NCI-H146 treated with DMSO at 0.1 percent for 48 hours (cell line): ENCODE data around the gene CDHR1.

Experiments
- DNase-seq: peaks from one replicate; lab custom pipeline; 2025; ENCODE audit not compliant: unreplicated experiment; lab: John Stamatoyannopoulos, UW

Gene CDHR1

DNA sequence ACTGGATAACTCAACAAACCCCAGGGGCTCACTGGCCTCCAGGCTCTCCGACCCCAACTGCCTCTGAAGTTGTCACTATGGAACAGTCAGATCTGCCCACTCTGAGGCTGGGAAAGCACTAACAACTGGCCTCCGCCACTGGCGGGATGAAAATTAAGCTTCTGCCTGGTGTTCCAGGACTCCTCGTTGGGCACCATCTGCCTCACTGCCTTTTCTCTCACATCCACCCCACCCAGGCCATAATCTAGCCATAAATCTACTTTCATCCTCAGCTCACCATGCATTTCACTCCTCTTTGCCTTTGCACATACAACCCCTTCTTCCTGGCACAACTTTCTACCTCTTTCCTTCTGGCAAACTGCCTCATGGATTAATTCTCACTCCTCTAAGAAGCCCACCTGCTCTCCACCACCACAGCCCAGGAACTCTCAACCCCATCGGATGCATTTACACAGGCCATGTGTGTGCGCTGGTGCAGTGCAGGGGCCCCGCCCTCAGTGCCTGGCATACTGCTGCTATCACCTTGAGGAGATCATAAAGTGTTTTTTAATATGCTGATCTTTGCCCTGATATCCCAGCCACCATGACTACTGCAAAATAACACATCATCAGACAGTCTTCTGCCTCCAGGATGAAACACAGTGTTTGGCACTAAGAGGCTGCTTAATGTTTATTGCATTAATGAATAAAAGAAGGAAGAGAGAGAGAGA is 4.0 kb downstream of the CDHR1 start:
- DNase-seq, result no peak

DNA sequence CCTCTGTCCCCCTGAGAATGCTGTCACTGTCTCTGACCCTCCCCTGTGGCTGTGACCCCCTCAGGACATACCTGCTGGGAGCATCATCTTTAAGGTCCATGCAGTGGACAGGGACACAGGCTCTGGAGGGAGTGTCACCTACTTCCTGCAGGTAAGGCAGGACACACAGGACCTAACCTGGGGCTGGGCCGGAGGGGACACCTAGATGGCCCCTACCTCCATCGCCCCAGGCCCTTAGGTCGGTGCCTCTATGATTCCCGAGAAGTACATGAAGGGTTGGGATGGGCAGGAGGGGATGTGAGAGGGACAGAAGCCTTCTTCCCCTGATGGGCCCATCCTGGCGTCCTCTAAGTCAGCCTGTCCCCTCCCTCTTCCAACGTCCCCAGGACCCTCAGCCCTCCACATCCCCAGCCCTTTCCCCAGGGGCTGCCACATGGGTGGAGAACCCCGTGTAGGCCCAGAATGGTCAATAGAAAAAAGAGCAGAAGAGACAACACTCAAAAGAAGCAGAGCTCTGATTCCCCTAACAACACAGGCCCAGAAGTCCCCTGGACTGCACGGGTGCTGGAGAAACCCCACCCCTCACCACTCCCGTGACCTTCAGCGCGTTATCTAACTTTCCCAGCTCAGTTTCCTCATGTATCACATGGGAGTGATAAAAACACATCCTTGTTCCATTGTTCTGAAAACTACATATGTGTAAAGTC is 6.4 kb downstream of the CDHR1 start:
- DNase-seq, result no peak

DNA sequence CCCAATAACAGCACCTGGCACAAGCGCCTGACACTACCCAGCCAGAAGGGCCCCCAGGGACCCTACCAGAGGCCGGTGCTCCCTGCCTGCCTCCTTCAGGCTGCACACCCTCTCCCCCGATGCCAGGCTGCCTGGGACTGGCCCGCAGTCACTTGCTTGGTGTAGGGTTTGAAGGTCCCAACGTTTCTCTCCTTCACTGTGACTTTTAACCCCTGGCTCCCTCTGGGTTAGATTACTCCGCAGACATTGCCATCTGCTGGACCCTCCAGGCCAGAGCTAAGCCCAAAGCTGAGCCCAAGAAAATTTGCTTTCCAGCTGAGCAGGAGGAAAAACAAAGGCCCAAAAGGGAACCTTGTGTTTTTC is 6.9 kb downstream of the CDHR1 start:
- no peak for DNase-seq

DNA sequence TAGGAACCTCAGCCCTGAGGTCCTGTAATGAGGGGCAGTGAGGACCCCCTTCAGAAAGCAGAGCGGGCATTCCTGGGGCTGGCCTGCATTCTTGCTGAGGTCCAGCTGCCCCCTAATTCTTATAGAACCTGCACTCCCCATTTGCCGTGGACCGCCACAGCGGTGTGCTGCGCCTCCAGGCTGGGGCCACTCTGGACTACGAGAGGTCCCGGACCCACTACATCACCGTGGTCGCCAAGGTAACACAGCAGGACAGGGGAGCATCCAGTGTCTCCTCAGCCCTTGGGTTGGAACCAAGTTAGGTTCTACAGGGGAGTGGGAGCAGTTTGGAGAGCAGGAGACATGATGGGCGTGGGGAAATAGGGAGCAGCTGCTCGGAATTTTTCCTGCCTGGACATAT is 7.3 kb downstream of the CDHR1 start:
- no peak for DNase-seq

DNA sequence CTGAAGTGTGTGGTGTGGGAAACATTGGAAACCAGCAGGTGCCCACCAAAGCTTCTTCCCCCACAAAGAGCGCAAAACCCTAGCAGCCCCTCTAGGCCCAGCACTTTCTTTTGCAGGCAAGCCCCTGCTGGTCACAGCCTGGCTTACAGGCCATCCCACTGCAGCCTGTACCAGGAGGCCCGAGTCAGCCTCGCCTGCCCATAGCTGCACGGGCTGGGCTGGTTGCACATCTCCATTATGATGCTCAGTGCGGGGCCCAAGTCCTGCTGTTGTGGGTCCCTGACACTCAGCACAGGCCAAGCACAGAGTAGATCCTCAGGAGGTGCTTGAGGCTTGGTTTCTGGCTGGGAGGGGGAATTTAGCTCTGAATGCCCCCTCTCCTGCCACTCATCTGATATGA is 8.0 kb downstream of the CDHR1 start:
- no peak for DNase-seq

DNA sequence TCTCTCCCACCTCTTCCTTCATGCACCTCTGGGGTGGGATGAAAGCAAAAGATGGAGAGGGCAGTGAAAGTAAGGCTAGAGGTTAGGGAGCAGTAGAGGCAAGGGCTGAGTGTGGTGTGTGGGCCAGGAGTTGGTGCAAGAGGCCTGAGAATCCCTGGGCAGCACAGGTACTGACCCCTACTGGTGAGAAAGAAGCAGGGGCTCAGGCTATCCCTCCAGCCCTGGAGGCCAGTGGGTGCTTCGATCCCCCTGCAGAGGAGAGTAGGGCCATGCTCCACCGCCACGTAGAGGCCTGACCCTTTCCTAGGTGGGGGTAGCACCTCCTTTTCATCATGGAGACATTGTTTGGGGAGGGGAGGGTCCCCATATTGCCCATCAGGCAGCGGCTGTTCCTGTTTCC is 9.8 kb downstream of the CDHR1 start:
- no peak for DNase-seq

DNA sequence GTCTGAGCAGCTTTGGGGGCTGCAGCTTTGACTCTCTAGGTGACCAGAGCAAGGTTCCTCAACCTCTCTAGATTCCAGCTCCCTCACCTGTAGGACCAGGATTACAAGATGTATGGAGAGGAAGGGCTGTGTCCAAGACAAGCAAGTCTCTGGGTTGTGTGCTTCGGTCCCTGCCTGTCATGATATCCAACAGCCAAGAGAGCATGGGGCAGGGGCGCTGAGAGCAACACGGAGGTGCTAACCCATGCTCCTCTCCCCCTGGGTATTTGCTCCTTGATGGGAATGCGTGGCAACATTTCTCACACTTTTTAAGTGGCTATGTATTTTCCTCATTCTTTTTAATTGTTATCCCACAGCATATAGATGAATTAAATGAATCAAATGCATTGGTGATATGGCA is 10.3 kb downstream of the CDHR1 start:
- no peak for DNase-seq

DNA sequence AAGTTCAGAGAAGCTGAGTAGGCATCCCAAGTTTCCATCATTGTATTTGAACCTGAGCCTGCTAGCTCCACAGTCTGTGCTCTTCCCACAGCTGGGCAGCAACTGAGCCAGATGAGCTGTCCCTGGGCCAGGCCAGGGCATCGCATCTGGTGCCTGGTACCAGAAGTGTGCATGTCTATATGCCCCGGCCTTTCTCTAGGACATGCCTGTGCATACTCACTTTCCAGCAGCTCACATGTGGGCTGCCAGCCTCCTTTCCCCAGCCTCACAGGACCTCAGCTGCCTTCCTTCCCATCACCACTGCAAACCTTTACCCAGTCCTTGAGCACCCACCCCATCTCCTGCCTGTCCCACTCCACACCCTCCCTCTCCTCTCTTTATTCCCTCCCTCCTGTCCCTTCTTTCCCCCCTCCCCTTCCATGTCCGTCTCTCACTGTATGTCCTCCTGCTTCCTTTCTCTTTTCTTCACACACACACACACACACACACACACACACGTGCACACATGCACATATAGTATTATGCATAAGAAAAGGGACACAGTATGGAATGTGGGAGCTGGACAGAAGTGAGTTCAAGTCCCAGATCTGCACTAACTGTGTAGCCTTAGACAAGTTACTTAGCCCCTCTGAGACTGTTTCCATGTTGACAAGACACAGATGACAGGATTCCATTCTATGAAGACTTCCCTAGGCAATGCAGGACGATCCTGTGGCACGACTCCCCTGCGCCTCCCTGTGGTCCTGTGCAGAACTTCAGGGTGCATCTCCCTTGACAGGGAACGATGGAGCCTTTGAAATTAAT is 10.9 kb downstream of the CDHR1 start:
- DNase-seq, result peak; percentile 33

DNA sequence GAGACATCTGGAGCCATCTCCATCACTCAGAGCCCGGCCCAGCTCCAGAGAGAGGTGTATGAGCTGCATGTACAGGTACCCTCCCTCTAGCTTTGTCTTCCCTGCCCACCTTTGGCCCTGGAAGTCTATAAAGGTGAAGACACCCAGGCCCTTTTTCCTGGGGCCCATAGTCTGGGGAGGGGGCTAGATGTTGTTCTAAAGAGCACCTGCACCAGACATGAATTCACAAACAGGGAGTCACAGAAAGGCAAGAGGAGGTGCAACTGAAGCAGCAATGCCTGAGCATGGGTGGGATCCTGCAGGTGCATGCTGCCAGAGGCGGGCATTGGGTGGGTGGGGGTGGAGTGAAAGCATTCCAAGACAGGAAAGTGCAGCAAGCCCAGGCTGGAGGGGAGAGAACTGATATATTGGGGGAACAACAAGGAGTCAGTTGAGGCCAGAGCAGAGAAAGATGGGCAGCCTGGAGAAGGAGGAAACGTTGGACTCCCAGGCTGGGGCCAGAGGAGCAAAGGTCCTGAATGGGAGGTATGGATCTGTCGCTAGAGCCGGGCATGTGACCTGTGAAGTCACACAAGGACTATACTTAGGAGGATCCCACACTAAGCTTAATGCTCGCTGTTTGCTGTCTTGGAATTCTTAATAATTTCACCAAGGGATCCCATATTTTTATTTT is 11.7 kb downstream of the CDHR1 start:
- no peak for DNase-seq

DNA sequence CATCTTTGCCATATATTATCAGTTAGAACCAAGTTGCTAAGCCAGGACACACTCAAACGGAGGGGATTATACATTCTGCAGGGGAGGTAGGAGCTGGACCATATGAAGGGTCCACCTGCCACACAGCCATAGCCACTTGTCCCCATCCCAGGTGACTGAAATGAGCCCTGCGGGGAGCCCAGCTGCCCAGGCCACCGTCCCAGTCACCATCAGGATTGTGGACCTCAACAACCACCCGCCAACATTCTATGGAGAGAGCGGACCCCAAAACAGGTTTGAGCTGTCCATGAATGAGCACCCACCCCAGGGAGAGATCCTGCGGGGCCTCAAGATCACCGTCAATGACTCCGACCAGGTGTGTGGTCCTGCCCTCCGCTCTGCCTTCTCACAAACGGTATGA is 13.7 kb downstream of the CDHR1 start:
- no peak for DNase-seq

DNA sequence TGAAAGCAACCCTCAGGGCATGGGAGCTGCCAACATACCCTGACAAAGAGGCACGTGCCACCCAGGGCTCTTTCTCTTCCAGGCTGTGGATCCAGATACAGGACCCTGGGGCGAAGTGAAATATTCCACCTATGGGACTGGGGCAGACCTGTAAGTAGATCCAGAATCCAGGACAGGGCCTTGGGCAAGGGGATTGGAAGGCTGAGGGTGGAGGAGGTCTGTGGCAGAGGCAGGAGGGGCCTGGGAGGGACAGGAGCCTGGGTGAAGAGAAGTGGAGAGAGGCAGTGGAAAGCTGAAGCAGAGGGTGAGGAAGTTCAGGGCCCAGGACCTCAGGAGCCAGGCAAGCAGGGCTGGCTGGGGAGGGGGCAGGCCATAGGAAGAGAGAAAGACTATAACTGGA is 17.2 kb downstream of the CDHR1 start:
- DNase-seq, result no peak

DNA sequence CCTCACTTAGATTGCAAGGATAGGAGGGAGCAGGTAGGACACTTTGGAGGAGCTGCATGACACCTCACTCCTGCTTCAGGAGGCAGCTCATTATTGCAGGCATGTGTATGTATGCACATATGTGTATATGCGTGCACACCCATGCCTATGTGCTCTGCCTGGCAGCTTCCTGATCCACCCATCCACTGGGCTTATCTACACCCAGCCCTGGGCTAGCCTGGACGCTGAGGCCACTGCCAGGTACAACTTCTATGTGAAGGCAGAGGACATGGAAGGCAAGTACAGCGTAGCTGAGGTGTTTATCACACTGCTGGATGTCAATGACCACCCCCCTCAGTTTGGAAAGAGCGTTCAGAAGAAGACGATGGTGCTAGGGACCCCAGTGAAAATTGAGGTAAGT is 17.7 kb downstream of the CDHR1 start:
- no peak for DNase-seq

DNA sequence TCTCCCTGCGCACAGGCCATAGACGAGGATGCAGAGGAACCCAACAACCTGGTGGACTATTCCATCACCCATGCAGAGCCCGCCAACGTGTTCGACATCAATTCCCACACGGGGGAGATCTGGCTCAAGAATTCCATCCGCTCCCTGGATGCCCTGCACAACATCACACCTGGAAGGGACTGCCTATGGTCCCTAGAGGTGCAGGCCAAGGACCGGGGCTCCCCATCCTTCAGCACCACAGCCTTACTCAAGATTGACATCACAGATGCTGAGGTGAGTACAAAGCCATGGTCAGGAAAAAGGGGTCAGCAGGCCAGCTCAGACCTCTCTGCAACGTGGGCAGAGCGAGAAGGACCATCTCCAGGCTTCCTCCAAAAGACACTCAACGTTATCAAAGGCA is 18.7 kb downstream of the CDHR1 start:
- DNase-seq, result no peak

DNA sequence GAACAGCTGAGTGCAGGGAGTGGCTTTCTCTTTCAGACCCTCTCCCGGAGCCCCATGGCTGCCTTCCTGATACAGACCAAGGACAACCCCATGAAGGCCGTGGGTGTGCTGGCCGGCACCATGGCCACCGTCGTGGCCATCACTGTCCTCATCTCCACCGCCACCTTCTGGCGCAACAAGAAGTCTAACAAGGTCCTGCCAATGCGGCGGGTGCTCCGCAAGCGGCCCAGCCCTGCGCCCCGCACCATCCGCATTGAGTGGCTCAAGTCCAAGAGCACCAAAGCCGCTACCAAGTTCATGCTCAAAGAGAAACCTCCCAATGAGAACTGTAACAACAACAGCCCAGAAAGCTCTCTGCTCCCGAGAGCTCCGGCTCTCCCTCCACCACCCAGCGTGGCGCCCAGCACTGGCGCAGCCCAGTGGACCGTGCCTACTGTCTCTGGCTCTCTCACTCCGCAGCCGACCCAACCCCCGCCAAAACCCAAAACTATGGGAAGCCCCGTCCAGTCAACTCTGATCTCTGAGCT is 19.8 kb downstream of the CDHR1 start:
- no peak for DNase-seq

DNA sequence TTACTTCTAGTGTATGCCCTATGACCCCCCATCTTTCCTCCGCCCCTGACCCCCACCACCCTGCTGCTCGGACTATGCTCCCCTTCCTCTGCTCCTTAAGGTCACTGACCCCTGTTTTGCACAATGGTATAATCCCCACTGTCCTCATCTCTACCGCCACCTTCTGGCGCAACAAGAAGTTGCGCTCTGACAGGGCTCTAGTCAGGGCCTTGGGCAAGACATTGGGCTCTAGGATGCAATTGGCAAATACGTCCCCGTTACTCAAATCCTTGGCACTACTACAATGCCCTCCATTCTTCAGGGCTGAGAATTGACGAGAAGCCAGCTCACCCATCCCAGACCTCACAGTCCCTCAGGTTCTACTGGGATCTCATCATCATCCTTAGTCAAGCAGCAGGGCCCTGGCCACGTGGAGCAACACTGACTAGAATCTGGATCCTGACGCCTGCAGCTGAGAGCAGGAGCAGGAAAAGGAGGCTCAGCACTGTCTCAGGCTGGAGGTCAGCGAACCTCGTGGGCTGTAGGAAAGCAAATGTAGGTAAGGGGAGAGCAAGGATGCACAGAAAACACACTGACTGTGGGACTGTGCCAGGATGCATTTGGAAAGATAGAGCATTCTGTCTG is 20.4 kb downstream of the CDHR1 start:
- DNase-seq, result peak; percentile 6

DNA sequence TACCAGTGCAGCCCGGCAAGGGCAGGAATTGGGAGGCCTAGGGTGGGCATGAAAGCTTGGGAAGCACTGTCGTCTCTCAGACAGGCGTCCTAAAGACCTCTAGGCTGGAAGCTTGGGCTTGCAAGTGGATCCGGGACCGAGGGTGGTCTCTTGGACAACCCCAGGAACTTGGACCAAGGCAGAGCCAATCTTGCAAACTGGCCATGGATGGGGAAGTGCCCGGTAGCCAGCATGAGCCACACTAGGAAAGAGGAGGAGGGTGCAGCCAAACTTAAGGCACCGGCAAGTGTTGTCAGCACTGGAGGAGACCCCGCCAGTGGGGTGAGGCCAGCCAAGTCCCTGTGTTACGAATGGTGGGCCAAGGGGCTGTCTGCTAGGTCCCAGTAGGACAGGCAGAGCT is 22.5 kb downstream of the CDHR1 start:
- no peak for DNase-seq

DNA sequence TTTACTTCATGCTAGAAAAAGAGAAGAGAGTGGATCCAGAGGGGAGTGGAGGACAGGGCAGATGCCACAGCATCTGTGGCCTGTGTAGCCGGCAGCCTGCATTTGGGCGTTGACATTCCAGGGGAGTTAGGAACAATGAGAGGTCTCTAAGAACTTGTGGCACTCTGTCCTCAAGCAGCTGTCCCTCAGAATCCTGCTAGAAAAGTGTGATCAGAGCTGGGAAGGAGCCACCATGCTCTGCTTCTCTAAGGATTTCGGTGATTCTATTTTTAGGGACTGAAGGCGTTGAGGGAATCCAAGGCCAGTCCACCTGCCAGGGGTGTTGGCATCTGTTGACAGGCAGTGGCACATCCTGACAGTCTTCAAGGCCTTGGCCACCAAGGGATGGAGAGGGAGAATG is 23.4 kb downstream of the CDHR1 start:
- DNase-seq, result no peak

DNA sequence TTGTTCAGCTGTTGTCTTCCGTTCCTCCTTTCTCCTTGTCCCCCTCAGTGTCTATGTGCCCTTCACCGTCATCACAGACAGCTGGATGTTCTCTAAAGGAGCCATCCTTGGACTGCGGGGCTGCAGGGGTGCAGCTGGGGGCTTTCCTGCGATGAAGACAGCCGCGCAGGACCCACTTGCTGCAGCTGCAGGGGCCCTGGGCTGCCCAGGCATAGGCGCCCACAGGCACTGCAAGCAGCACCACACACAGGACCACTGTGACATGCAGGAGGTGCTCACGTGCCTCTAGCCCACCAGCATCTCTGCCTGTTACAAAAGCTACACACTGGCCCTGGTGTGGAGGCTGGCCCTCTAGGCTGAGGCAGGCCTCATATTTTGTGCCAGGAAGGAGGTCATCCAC is 27.6 kb downstream of the CDHR1 start:
- no peak for DNase-seq

DNA sequence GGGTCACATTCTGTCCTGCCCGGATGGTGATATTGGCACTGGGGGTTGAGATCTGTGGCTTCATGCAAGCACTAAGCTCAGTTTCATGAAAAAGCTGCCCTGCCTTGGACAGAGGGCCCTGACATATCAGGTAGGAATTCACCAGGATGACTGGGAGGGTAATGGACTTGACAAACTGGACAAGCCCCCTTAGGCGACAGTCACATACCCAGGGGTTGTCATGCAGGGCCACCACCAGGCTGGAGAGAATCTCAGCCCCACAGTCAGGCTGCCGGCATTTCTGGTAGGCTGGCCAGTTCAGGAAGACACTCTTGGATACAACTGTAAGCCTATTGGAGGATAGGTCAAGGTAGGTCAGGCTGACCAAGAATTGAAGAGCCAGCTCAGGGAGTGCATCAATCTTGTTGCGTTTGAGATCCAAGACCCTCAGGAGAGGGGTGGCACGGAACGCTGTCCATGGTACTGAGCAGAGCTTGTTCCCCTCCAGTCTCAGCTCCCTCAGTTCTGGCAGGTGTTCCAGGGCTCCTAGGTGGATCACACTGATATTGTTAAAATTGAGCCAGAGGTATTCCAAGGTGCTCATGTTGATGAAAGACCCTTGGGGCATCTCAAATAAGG is 30.2 kb downstream of the CDHR1 start:
- no peak for DNase-seq

DNA sequence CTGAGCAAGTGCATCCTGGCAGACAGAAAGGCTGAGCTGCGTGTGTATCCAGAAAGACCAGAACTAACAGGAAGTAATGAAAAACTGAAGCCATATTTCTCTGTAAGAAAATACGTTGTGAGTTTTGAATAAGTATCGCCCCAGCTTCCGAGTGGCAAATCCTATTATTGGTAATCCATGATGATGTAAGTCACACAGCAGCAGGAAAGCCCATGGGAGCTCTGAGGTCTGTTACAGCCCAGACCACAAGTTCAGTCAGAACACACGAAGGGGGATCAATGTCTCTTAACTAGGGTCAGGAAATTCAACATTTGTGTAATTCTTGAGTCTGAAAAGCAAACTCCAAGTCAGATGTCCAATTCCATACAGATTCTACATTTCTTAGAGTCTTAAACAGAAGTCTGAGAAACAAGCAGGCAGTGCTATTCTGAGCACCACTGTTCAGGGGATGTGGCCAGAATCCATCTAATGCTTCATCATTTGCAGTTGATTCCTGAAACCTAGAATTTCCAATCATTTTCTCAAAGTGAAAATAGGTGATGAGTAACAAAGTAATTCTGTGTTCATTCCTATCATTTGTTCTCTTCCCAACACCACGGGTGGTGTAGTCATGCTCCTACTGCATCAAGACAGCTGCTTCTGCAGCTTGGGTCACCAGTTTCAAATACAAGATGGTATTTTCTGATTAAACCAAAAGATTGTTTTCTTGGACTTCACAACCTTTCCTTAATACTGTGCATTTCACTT is 31.3 kb downstream of the CDHR1 start, which contains the start of gene LRIT2:
Gene LRIT2 (minus strand): TSS at position 118 of the 747 bp plus-strand sequence. CDS start 24 bp downstream, at position 94.
- no peak for DNase-seq
